H1 (cell line): ENCODE results near the gene CPSF4L.

Experiments used
- BRCA1 ChIP-seq: IDR thresholded peaks from 2 replicates; pipeline ENCODE4 v1.6.1; 2012; ENCODE audit warnings: low read depth, low read length, improper control_type of control experiment
- EP300 ChIP-seq, 2 experiments: IDR thresholded peaks; 1 replicate in 1 of 2; 2 replicates in 1 of 2; pipeline ENCODE4 v1.6.1; 2011 to 2012; ENCODE audit warnings: low read depth in 2 of 2, low read length in 2 of 2, mild to moderate bottlenecking in 2 of 2, borderline replicate concordance in 1 of 2, inconsistent platforms in 1 of 2, moderate library complexity in 1 of 2
- GTF2F1 ChIP-seq: IDR thresholded peaks from 2 replicates; pipeline ENCODE4 v1.6.1; 2012; ENCODE audit warnings: low read depth, low read length, improper control_type of control experiment, borderline replicate concordance
- RFX5 ChIP-seq: IDR thresholded peaks from 2 replicates; pipeline ENCODE4 v1.6.1; 2011; ENCODE audit warnings: low read depth, low read length, improper control_type of control experiment, borderline replicate concordance
- TCF12 ChIP-seq: IDR thresholded peaks from 2 replicates; pipeline ENCODE4 v1.6.1; 2011; ENCODE audit warnings: low read depth, mild to moderate bottlenecking, low read length

- TF ChIP-seq EP300 (IDR thresholded peaks at IDR 0.05; ENCODE audit: borderline replicate concordance in 1 of 2, low read depth in 2 of 2, low read length in 2 of 2) (no peak), GTF2F1 (no peak), TCF12 (no peak), BRCA1 (no peak), RFX5 (no peak)
Measured at GRCh38 chr17:73285603-73285908, 23.9 kb upstream of the CPSF4L start.
